Astrocyte (in vitro differentiated cells and primary cell): Measurements from ENCODE around the gene ADGRG4.

ENCODE experiments used
- CTCF ChIP-seq: IDR thresholded peaks from 2 replicates; pipeline ENCODE4 v1.5.1; 2011; ENCODE audit warnings: low read depth, mild to moderate bottlenecking, inconsistent platforms, low read length, moderate library complexity; ENCODE audit not compliant: insufficient read depth
- EZH2 ChIP-seq: IDR thresholded peaks from 2 replicates; pipeline ENCODE4 v1.6.1; 2012; ENCODE audit warnings: mild to moderate bottlenecking, low read length, inconsistent platforms; ENCODE audit not compliant: insufficient read depth

GRCh38 chrX:136268051-136269048, 32.4 kb upstream of the ADGRG4 start:
- peak; percentile 61 for TF ChIP-seq CTCF
- TF ChIP-seq EZH2 = no peak
